Smooth muscle cell (in vitro differentiated cells): ENCODE data around the gene PTPRD. TPM values are rescaled to one million over a fixed set of nuclear protein-coding genes. Genes with fewer than 3 reads are reported as not detected.

Source experiments
- DNase-seq: peaks from one replicate; lab custom pipeline; 2025; ENCODE audit not compliant: unreplicated experiment; lab: John Stamatoyannopoulos, UW
- H2AFZ ChIP-seq: fragments of 200-600 bp; sonication (generic); 2 replicates; pipeline ENCODE4 v1.6.0; 2016; ENCODE audit warnings: antibody characterized with exemption, low read depth, mild to moderate bottlenecking
- H3F3A ChIP-seq: fragments of 200-600 bp; sonication (generic); 2 replicates; pipeline ENCODE4 v1.6.0; 2017; ENCODE audit warnings: antibody characterized with exemption, low read depth
- H3K27ac ChIP-seq: fragments of 200-600 bp; sonication (generic); 2 replicates; pipeline ENCODE4 v1.5.1; 2016; ENCODE audit warnings: low read depth, mild to moderate bottlenecking
- H3K27me3 ChIP-seq: fragments of 200-600 bp; sonication (generic); 2 replicates; pipeline ENCODE4 v1.6.1; 2016; ENCODE audit warnings: low read depth, mild to moderate bottlenecking
- H3K36me3 ChIP-seq: fragments of 200-600 bp; sonication (generic); 2 replicates; pipeline ENCODE4 v1.5.1; 2016; ENCODE audit warnings: low read depth
- H3K4me1 ChIP-seq: fragments of 200-600 bp; sonication (generic); 2 replicates; pipeline ENCODE4 v1.5.1; 2016; ENCODE audit warnings: low read depth
- H3K4me2 ChIP-seq: fragments of 200-600 bp; sonication (generic); 2 replicates; pipeline ENCODE4 v1.6.0; 2016; ENCODE audit warnings: mild to moderate bottlenecking
- H3K4me3 ChIP-seq: fragments of 200-600 bp; sonication (generic); 2 replicates; pipeline ENCODE4 v1.5.1; 2016; ENCODE audit warnings: mild to moderate bottlenecking
- H3K79me2 ChIP-seq: fragments of 200-600 bp; sonication (generic); 2 replicates; pipeline ENCODE4 v1.6.0; 2016; ENCODE audit warnings: low read depth, mild to moderate bottlenecking
- H3K9ac ChIP-seq: fragments of 200-600 bp; sonication (generic); 2 replicates; pipeline ENCODE4 v1.6.0; 2016; ENCODE audit warnings: low read depth
- H3K9me3 ChIP-seq: fragments of 200-600 bp; sonication (generic); replicated peaks from 2 replicates; pipeline ENCODE4 v1.5.1; 2016; ENCODE audit warnings: low read depth
- H4K20me1 ChIP-seq: fragments of 200-600 bp; sonication (generic); 2 replicates; pipeline ENCODE4 v1.6.0; 2016; ENCODE audit warnings: low read depth
- WGBS: methylation state at CpG from one replicate; pipeline ENCODE4 v1.1.7; 2016; ENCODE audit warnings: low lambda C conversion rate; 5-methylcytosine and 5-hydroxymethylcytosine counted together
- polyA plus RNA-seq: library from polyadenylated mRNA; unstranded; fragments of >200 nt; fragmentation: Nextera tagmentation; extraction: Ambion mirVana; gene quantifications from 2 replicates; pipeline ENCODE4 v1.2.1, GENCODE V29; 2016
- total RNA-seq: library from RNA; depleted of rRNA; stranded (reverse); fragments of >200 nt; gene quantifications from 2 replicates; pipeline ENCODE4 v1.2.3, GENCODE V29; 2014
- TF ChIP-seq, protein P1 (sequence below): fragments of 200-600 bp; sonication (generic); IDR thresholded peaks from 2 replicates; pipeline ENCODE4 v1.5.1; 2017; ENCODE audit warnings: borderline replicate concordance, mild to moderate bottlenecking, antibody characterized with exemption; ENCODE audit not compliant: insufficient read depth, poor library complexity, severe bottlenecking

The PTPRD gene
- total and polyA plus RNA-seq, 2 experiments from 2014 or later = 6.5 to 61.0 TPM

- no peaks in the 10 kb centered on the region for H3K27me3 ChIP-seq
- no peak overlapping the region for H3K27ac ChIP-seq
- no peak overlapping the region for H2AFZ ChIP-seq
- 45% methylated on average over 4 of the region's 4 CpGs for WGBS
- no peak overlapping the region for H3K4me3 ChIP-seq
- no peak overlapping the region for H3K4me2 ChIP-seq
- H3K4me1 ChIP-seq = no peaks in the 10 kb centered on the region
- H3K36me3 ChIP-seq = no peaks in the 10 kb centered on the region
- no peaks in the 10 kb centered on the region for H3K79me2 ChIP-seq
- H3K9me3 ChIP-seq = no peaks in the 10 kb centered on the region
- TF ChIP-seq, protein P1, sequence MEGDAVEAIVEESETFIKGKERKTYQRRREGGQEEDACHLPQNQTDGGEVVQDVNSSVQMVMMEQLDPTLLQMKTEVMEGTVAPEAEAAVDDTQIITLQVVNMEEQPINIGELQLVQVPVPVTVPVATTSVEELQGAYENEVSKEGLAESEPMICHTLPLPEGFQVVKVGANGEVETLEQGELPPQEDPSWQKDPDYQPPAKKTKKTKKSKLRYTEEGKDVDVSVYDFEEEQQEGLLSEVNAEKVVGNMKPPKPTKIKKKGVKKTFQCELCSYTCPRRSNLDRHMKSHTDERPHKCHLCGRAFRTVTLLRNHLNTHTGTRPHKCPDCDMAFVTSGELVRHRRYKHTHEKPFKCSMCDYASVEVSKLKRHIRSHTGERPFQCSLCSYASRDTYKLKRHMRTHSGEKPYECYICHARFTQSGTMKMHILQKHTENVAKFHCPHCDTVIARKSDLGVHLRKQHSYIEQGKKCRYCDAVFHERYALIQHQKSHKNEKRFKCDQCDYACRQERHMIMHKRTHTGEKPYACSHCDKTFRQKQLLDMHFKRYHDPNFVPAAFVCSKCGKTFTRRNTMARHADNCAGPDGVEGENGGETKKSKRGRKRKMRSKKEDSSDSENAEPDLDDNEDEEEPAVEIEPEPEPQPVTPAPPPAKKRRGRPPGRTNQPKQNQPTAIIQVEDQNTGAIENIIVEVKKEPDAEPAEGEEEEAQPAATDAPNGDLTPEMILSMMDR = no peak
- no peak overlapping the region for H3K9ac ChIP-seq
- H3F3A ChIP-seq = no peaks in the 10 kb centered on the region
- H4K20me1 ChIP-seq = no peaks in the 10 kb centered on the region
- no peak for DNase-seq
These were observed 2070.3 kb downstream of the PTPRD start for GRCh38 chr9:8542537-8542936.

DNA sequence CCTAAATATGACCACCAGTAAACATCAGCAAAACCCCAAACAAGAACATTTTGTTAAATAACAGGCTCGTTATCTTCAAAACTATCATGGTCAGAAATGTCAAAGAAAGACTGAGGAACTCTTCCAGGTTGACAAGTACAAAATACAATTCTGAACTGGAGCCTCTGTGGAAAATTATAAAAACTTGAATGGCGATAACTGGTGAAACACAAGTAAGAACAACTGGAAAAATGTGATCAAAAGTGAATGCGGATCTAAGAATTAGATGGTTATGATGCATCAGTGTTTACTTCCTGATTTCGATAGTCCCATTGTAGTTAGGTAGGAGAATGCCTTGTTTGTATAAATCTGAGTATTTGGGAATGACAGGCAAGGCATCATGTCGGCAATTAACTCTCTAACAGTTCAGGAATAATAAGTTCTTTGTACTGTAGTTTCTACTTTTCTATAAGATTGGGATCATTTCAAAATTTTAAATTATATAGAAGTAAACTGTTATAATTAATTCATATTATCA is 2073.1 kb downstream of the PTPRD start:
- WGBS = 96% methylated on average over 5 of the region's 5 CpGs
- no peak overlapping the region for H3K4me2 ChIP-seq
- H3K27me3 ChIP-seq = no peaks in the 10 kb centered on the region
- H3K9ac ChIP-seq = no peak overlapping the region
- no peaks in the 10 kb centered on the region for H3K4me1 ChIP-seq
- no peak for DNase-seq
- H3K4me3 ChIP-seq = no peak overlapping the region
- H3K79me2 ChIP-seq = no peaks in the 10 kb centered on the region
- no peak overlapping the region for H3K27ac ChIP-seq
- no peak overlapping the region for H2AFZ ChIP-seq
- no peaks in the 10 kb centered on the region for H3F3A ChIP-seq
- TF ChIP-seq, protein P1 = no peak
- H4K20me1 ChIP-seq = no peaks in the 10 kb centered on the region
- no peaks in the 10 kb centered on the region for H3K9me3 ChIP-seq
- no peaks in the 10 kb centered on the region for H3K36me3 ChIP-seq

- WGBS = 94% methylated on average over 2 of the region's 2 CpGs
- no peak overlapping the region for H3K4me3 ChIP-seq
- no peak overlapping the region for H2AFZ ChIP-seq
- DNase-seq = no peak
- H3K4me2 ChIP-seq = no peak overlapping the region
- H3K27me3 ChIP-seq = no peaks in the 10 kb centered on the region
- no peaks in the 10 kb centered on the region for H3K36me3 ChIP-seq
- no peaks in the 10 kb centered on the region for H4K20me1 ChIP-seq
- H3K9ac ChIP-seq = no peak overlapping the region
- peaks cover 3% of the 10 kb centered on the region for H3K4me1 ChIP-seq
- H3K79me2 ChIP-seq = no peaks in the 10 kb centered on the region
- TF ChIP-seq, protein P1 = no peak
- H3F3A ChIP-seq = no peaks in the 10 kb centered on the region
- no peak overlapping the region for H3K27ac ChIP-seq
- H3K9me3 ChIP-seq = no peaks in the 10 kb centered on the region
These were observed 2076.0 kb downstream of the PTPRD start for GRCh38 chr9:8536845-8537244.

DNA sequence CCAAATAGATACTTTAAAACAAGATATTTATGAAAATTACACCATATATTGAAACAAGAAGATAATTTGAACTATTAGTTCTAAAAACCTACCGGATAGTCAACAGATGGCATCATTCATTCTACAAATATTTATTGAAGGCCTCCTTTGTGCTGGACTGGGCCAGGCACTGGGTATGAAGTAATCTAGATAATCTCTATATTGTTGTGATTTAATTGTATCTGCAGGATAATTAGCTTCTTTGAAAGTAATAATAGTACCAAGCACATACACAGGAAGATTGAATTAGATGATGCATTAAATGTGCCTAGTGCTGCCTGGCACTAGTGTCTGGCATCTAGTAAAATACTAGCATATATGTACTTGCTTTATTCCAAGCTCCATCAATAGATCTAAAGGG is 2078.0 kb downstream of the PTPRD start:
- H3K4me2 ChIP-seq = no peak overlapping the region
- TF ChIP-seq, protein P1 = no peak
- H3K9ac ChIP-seq = no peak overlapping the region
- H3K79me2 ChIP-seq = no peaks in the 10 kb centered on the region
- H3K4me1 ChIP-seq = peaks cover 3% of the 10 kb centered on the region
- WGBS = 81% methylated on average over 1 of the region's 1 CpG
- no peak overlapping the region for H3K4me3 ChIP-seq
- H3K36me3 ChIP-seq = no peaks in the 10 kb centered on the region
- no peak overlapping the region for H2AFZ ChIP-seq
- DNase-seq = no peak
- no peaks in the 10 kb centered on the region for H3K9me3 ChIP-seq
- H3K27me3 ChIP-seq = no peaks in the 10 kb centered on the region
- no peaks in the 10 kb centered on the region for H3F3A ChIP-seq
- H3K27ac ChIP-seq = no peak overlapping the region
- no peaks in the 10 kb centered on the region for H4K20me1 ChIP-seq
